Subcutaneous adipose tissue (tissue), 4 donors: ENCODE measurements around the gene FAF2. TPM values are rescaled to one million over a fixed set of nuclear protein-coding genes. Genes with fewer than 3 reads are reported as not detected.

Experiments
- total RNA-seq, 4 donors: library from RNA; depleted of rRNA; stranded (reverse); fragments of >200 nt; gene quantifications; one replicate each; pipeline ENCODE4 v1.1.0, GENCODE V29; 2016
- TF ChIP-seq, protein P1 (sequence below): fragments of 450-650 bp; IDR thresholded peaks from one replicate; pipeline ENCODE4 v1.5.1; 2016; ENCODE audit warnings: low read depth, mild to moderate bottlenecking, control low read depth, antibody characterized with exemption, moderate library complexity

The FAF2 gene
- total RNA-seq, 4 donors from 2014 or later = 21.9 to 32.3 (median 23.9) TPM

DNA sequence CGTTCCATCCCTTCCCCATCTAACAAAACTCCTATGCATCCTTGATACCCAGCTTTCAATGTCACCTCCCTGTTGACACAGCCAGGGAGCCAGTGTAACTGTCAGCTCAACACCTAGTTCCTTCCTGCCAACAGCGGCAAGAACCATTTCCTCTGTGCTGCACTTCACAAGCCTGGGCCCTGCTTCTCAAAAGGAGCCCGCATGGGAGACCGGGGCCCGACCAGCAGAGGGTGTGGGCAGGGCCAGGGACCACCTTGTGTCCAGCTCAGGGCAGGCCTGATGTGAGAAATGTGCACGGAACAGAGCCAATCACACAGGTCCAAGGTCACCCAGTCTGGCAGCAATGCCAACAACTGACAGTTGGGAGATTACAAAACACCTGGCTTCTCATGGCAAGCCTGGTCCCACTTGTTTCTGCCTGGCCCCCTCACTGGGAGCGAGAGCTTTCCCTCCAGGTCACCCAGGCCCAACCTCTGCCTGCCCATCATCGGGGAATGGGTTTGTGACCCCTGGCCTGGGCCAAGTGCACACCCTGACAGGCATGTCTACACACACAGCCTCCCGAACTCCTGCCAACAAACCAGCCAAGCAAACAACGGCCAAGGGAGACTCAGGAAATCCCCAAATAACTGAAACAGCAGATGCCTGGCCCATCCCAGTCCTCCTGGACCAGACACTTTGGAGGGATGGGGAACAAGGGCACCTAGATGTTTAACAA is 85.9 kb downstream of the FAF2 start:
- TF ChIP-seq, protein P1, sequence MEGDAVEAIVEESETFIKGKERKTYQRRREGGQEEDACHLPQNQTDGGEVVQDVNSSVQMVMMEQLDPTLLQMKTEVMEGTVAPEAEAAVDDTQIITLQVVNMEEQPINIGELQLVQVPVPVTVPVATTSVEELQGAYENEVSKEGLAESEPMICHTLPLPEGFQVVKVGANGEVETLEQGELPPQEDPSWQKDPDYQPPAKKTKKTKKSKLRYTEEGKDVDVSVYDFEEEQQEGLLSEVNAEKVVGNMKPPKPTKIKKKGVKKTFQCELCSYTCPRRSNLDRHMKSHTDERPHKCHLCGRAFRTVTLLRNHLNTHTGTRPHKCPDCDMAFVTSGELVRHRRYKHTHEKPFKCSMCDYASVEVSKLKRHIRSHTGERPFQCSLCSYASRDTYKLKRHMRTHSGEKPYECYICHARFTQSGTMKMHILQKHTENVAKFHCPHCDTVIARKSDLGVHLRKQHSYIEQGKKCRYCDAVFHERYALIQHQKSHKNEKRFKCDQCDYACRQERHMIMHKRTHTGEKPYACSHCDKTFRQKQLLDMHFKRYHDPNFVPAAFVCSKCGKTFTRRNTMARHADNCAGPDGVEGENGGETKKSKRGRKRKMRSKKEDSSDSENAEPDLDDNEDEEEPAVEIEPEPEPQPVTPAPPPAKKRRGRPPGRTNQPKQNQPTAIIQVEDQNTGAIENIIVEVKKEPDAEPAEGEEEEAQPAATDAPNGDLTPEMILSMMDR = no peak

DNA sequence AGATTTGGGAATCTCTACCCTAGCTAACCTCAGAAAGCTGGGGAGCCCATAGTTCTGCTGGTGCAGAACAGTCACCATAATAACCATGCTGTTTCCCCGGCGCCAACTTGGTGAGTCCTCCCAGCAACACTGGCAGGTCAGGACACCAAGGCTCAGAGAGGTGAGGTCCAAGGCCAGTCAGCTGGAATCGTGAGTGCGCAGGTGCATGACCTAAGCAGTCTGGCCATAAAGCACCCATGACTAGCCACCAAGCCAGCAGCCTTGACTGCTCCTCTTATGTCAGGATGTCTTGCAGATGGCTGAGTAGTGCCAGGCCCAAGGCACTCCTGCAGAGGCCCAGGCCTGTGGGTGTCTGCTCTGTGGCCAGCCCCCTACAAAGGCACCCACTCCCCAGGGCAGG is 86.5 kb downstream of the FAF2 start:
- TF ChIP-seq, protein P1 = no peak

DNA sequence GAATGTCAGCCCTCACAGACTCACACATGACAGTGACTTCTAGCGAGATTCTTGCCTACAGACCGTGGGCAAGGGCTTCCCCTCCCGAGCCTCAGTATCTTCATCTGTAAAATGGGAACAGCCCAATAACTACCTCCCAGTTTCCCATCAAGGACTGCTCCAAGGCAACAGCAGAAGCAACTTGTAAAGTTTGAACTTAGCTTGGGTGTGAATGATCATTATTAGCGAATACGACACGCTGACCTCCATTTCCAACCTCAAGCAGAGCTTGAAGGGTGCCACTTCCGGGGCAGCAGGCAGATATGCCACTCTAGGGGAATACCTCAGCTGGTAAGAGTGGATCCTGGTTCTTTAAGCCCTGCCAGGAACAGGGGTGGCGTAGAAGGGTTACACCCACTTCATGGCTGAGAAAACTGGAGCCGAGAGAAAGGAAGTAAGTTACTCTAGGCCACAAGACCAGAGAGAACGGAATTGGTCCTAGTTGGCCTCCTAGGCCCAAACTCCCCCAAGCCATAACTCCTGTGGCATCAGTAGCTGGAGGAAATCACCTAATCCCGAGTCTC is 87.0 kb downstream of the FAF2 start:
- TF ChIP-seq, protein P1 = no peak

DNA sequence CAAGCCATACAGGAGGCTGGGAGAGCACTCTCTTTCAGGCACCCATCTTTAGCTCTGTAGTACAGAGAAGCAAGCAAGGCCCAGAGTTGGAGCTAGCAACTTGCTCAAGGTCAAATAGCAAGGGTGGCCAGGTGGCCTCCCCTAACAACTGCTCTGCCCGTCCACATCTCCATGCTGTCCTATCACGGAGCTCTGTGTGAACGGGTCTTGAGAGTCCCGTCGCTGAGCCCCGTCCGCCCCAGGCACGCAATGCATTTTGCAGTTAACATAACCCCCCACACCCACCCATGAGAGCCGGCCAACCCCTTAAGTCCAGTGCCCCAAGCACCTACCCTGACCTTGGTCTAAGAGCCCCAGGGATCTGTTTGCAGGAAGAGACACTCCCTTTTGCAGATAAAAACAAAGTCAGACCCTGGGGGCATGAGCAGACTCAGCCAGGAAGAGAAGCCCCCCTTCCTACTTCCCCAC is 87.5 kb downstream of the FAF2 start:
- TF ChIP-seq, protein P1 = no peak

DNA sequence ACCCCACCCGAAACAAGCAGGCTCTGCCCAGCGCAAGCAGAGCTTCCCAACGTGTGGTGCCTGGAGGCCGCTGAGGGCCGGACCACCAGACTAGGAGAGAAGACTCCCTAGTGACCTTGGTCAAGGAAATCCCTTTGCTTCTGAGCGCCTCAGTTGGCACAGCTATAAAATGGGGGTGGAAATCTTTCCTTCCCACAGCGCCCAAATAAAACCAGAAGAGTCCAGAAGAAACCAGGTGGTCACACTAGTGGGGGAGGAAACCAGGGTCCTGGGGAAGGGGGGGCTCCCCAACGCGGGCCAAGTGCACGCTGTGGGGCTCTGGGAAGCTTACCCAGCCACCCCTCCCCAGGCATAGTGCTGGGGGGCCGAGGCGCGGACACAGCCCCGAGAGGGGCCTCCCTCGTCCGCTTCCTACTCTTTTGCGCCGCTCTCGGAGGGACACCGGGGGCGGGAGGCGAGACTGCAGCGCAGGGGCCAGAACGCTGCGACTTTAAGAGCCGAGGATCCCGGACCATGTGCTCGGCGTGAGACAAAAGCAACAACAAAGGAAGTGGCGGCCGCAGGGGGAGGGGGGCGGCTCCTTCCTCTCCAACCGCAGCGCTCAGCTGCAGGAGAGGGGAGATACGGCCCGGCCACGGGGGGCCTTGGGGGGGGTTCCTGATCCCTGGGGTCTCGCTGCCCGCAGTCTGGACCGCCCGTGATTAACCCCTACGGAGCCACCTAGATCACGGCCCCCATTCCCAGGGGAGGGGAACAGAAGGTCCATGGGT is 88.1 kb downstream of the FAF2 start:
- TF ChIP-seq, protein P1 = no peak

DNA sequence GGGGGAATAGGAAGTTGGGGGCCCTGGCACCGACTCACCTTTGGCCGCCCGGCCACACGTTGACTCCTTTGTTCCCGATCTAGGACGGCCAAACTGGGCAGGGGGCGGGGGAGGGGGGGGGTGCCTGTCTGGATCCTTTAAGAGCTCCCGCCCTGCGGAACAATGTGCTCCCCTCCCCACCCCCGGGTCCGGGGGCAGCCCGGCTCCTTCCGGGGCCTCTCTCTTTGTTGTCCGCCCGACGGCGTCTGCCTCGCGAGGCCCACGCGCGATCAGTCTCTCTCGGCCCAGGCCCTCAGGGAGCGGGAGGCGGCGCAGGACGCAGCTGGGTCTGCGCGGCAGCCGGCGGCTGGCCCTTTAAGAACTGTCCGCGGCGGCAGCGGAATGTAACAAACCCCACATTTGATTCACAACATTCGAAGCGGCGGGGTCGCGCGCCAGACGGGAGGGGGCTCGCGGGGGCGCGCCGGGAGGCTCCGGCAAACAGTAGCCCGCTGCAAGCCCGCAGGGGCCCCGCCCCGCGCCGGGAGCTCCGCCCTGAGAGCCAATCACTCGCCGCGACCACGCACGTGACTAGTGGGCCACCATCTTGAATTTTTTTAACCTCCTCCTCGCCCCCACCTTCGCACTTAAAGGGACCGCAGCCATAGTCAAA is 88.8 kb downstream of the FAF2 start, which contains the start of gene RNF44:
Gene RNF44, minus strand, starts transcription at position 501 of the 652 bp plus-strand sequence. CDS start 4,930 bp downstream, outside the sequence.
- TF ChIP-seq, protein P1 = no peak
